ENCODE data around the gene HAGHL.

- no peak for TF ChIP-seq CTCF (IDR thresholded peaks at IDR 0.05)
- TF ChIP-seq POLR2A (IDR thresholded peaks at IDR 0.05) = no peak
Measured at GRCh38 chr16:716200-716568, 10.7 kb upstream of the HAGHL start.

Data from adrenal gland (tissue), 5 donors.